ENCODE measurements around the gene TUT4. TPM values are rescaled to one million over a fixed set of nuclear protein-coding genes. Genes with fewer than 3 reads are reported as not detected.

TUT4 gene
- total and polyA plus RNA-seq, 9 donors: 35.6 to 90.5 (median 65.2) TPM

GRCh38 chr1:52504720-52505119 is 48.2 kb downstream of the TUT4 start:
- intact Hi-C loops (cut with DNase I): no loop called here
- WGBS, 3 donors: 88 to 98% (median 95%) methylated on average over 1 of the region's 1 CpG

GRCh38 chr1:52503706-52504105 is 49.2 kb downstream of the TUT4 start:
- no peaks in the 10 kb centered on the region for H3K4me1 ChIP-seq (ENCODE audit: insufficient read depth)
- intact Hi-C loops (cut with DNase I): no loop called here
- TF ChIP-seq CTCF (IDR thresholded peaks at IDR 0.05) (no peak), EP300 (IDR thresholded peaks at IDR 0.05) (no peak), POLR2A (IDR thresholded peaks at IDR 0.05) (no peak)

More at GRCh38 chr1:52504720-52505119, 48.2 kb downstream of the TUT4 start:
- Histone ChIP-seq H3K27me3 (no peaks in the 10 kb centered on the region), H3K4me3 (no peak overlapping the region), H3K36me3 (no peaks in the 10 kb centered on the region), H3K9me3 (no peaks in the 10 kb centered on the region), H3K4me1 (ENCODE audit: insufficient read depth) (no peaks in the 10 kb centered on the region), H3K27ac (no peak overlapping the region)
- TF ChIP-seq EP300 (IDR thresholded peaks at IDR 0.05): no peak
- TF ChIP-seq POLR2A (IDR thresholded peaks at IDR 0.05): no peak
- TF ChIP-seq CTCF (IDR thresholded peaks at IDR 0.05): no peak
- no peak for DNase-seq

GRCh38 chr1:52502789-52503188 is 50.1 kb downstream of the TUT4 start:
- DNase-seq: peak in 1 of 5 donors; percentile 30
- Histone ChIP-seq H3K36me3 (no peaks in the 10 kb centered on the region), H3K27me3 (no peaks in the 10 kb centered on the region), H3K4me3 (no peak overlapping the region), H3K9me3 (no peaks in the 10 kb centered on the region), H3K4me1 (ENCODE audit: insufficient read depth) (no peaks in the 10 kb centered on the region), H3K27ac (no peak overlapping the region)
- no peak for TF ChIP-seq EP300 (IDR thresholded peaks at IDR 0.05)
- TF ChIP-seq POLR2A (IDR thresholded peaks at IDR 0.05): no peak
- no peak for TF ChIP-seq CTCF (IDR thresholded peaks at IDR 0.05)
- intact Hi-C loops (cut with DNase I): no loop called here
- WGBS, 3 donors: 80 to 87% (median 86%) methylated on average over 5 of the region's 5 CpGs

More at GRCh38 chr1:52503706-52504105, 49.2 kb downstream of the TUT4 start:
- H3K9me3 ChIP-seq: no peaks in the 10 kb centered on the region
- no peak for DNase-seq
- no peaks in the 10 kb centered on the region for H3K36me3 ChIP-seq
- no peak overlapping the region for H3K27ac ChIP-seq
- H3K27me3 ChIP-seq: no peaks in the 10 kb centered on the region
- H3K4me3 ChIP-seq: no peak overlapping the region

GRCh38 chr1:52487632-52488031 is 65.3 kb downstream of the TUT4 start:
- Histone ChIP-seq H3K4me1 (ENCODE audit: insufficient read depth) (no peaks in the 10 kb centered on the region), H3K27ac (no peak overlapping the region), H3K4me3 (no peak overlapping the region), H3K9me3 (no peaks in the 10 kb centered on the region), H3K36me3 (no peaks in the 10 kb centered on the region), H3K27me3 (no peaks in the 10 kb centered on the region)
- TF ChIP-seq EP300 (IDR thresholded peaks at IDR 0.05) (no peak), CTCF (IDR thresholded peaks at IDR 0.05) (no peak), POLR2A (IDR thresholded peaks at IDR 0.05) (no peak)
- DNase-seq: no peak
- 96 to 99% (median 97%) methylated on average over 2 of the region's 2 CpGs for WGBS, 3 donors
- intact Hi-C loops (cut with DNase I): no loop called here

Data from ovary (tissue), 9 donors.